GM23338 (cell line): ENCODE results near the gene SLC41A3. TPM values are rescaled to one million over a fixed set of nuclear protein-coding genes. Genes with fewer than 3 reads are reported as not detected.
"Not testable (repeated sequence)": the region's sequence is repeated elsewhere in the genome, so short reads cannot be mapped to it uniquely, and the experiment has no call there.

Source experiments
- ATAC-seq: fragments of 200-7000 bp; cut with Tn5 transposase; 3 replicates; pipeline ENCODE4 v1.9.1; 2020
- DNase-seq: peaks from one replicate; pipeline ENCODE4 v3.0.0-alpha.2; 2015; ENCODE audit warnings: low spot score
- H2AFZ ChIP-seq: fragments of 200-600 bp; sonication (generic); 2 replicates; pipeline ENCODE4 v1.8.0; 2016; ENCODE audit warnings: antibody characterized with exemption, mild to moderate bottlenecking, moderate library complexity
- H3F3A ChIP-seq: fragments of 200-600 bp; sonication (generic); replicated peaks from 2 replicates; pipeline ENCODE4 v1.8.0; 2017; ENCODE audit warnings: antibody characterized with exemption, mixed run types, low read depth
- H3K27ac ChIP-seq: fragments of 200-600 bp; sonication (generic); 2 replicates; pipeline ENCODE4 v1.6.1; 2016; ENCODE audit warnings: low read depth
- H3K27me3 ChIP-seq: fragments of 200-600 bp; sonication (generic); 2 replicates; pipeline ENCODE4 v1.8.0; 2016; ENCODE audit warnings: mild to moderate bottlenecking, mixed run types, moderate library complexity; ENCODE audit not compliant: insufficient read depth
- H3K36me3 ChIP-seq: fragments of 200-600 bp; sonication (generic); 2 replicates; pipeline ENCODE4 v1.8.0; 2016; ENCODE audit warnings: mild to moderate bottlenecking; ENCODE audit not compliant: insufficient read depth
- H3K4me1 ChIP-seq: fragments of 200-600 bp; sonication (generic); 2 replicates; pipeline ENCODE4 v1.8.0; 2016; ENCODE audit warnings: mild to moderate bottlenecking, moderate library complexity; ENCODE audit not compliant: insufficient read depth
- H3K4me2 ChIP-seq: fragments of 200-600 bp; sonication (generic); 2 replicates; pipeline ENCODE4 v1.7.1; 2017; ENCODE audit warnings: mixed run types
- H3K4me3 ChIP-seq: fragments of 200-600 bp; sonication (generic); 2 replicates; pipeline ENCODE4 v1.6.1; 2016; ENCODE audit warnings: mixed run types
- H3K79me2 ChIP-seq: fragments of 200-600 bp; sonication (generic); replicated peaks from 2 replicates; pipeline ENCODE4 v1.8.0; 2017; ENCODE audit warnings: mild to moderate bottlenecking; ENCODE audit not compliant: insufficient read depth
- H3K9me2 ChIP-seq: fragments of 200-600 bp; sonication (generic); 2 replicates; pipeline ENCODE4 v1.8.0; 2017; ENCODE audit not compliant: insufficient read depth
- H4K20me1 ChIP-seq: fragments of 200-600 bp; sonication (generic); replicated peaks from 2 replicates; pipeline ENCODE4 v1.8.0; 2017; ENCODE audit warnings: mild to moderate bottlenecking; ENCODE audit not compliant: insufficient read depth
- H3K27ac Mint-ChIP-seq: 2 replicates; pipeline ENCODE4 v1.8.0; 2020; ENCODE audit warnings: inconsistent platforms, mild to moderate bottlenecking, moderate library complexity, mixed read lengths
- H3K27me3 Mint-ChIP-seq: 3 replicates; pipeline ENCODE4 v1.8.0; 2022; ENCODE audit warnings: low read depth, mild to moderate bottlenecking, moderate library complexity, mixed read lengths, inconsistent platforms; ENCODE audit not compliant: insufficient read depth, poor library complexity
- H3K36me3 Mint-ChIP-seq: 3 replicates; pipeline ENCODE4 v1.8.0; 2021; ENCODE audit warnings: low read depth, mild to moderate bottlenecking, inconsistent platforms, moderate library complexity, mixed read lengths
- H3K4me1 Mint-ChIP-seq: 3 replicates; pipeline ENCODE4 v1.8.0; 2020; ENCODE audit warnings: mild to moderate bottlenecking, inconsistent platforms, mixed read lengths
- H3K4me3 Mint-ChIP-seq: 3 replicates; pipeline ENCODE4 v1.8.0; 2021; ENCODE audit warnings: moderate library complexity, mild to moderate bottlenecking, inconsistent platforms, mixed read lengths
- H3K9me3 Mint-ChIP-seq: 3 replicates; pipeline ENCODE4 v1.8.0; 2020; ENCODE audit warnings: moderate library complexity, mild to moderate bottlenecking, inconsistent platforms, mixed read lengths
- CTCF ChIP-seq, 2 experiments: fragments of 200-600 bp in 1 of 2; sonication (generic) in 1 of 2; conservative IDR thresholded peaks; 2 replicates each; pipeline versions ENCODE4 v1.5.1 to v1.6.1; 2016 to 2017; ENCODE audit warnings: antibody characterized with exemption in 2 of 2, low read depth in 2 of 2, mild to moderate bottlenecking in 2 of 2, moderate library complexity in 1 of 2
- JUNB ChIP-seq: IDR thresholded peaks from one replicate; pipeline ENCODE4 v1.6.1; 2016; ENCODE audit warnings: antibody characterized with exemption; ENCODE audit not compliant: unreplicated experiment
- NANOG ChIP-seq: IDR thresholded peaks from 2 replicates; pipeline ENCODE4 v1.6.1; 2016; ENCODE audit warnings: antibody characterized with exemption, borderline replicate concordance
- REST ChIP-seq: IDR thresholded peaks from one replicate; pipeline ENCODE4 v1.6.1; 2018; ENCODE audit warnings: antibody characterized with exemption; ENCODE audit not compliant: unreplicated experiment
- polyA plus RNA-seq: library from polyadenylated mRNA; unstranded; fragments of >200 nt; fragmentation: Nextera tagmentation; extraction: Ambion mirVana; gene quantifications from 2 replicates; pipeline ENCODE4 v1.2.1, GENCODE V29; 2016
- total RNA-seq: library from RNA; depleted of rRNA; stranded (reverse); fragments of >200 nt; shearing (Covaris generic); gene quantifications from 2 replicates; pipeline ENCODE4 v1.2.3, GENCODE V29; 2014

The SLC41A3 gene
- total and polyA plus RNA-seq, 2 experiments from 2014 or later = 12.1 to 29.8 TPM

- Histone ChIP-seq H3K9me2 (no peaks in the 10 kb centered on the region), H3K27ac (no peak overlapping the region), H3K36me3 (no peaks in the 10 kb centered on the region; the same call in 1 of the 2 replicates), H3K4me2 (no peak overlapping the region), H3K4me1 (no peaks in the 10 kb centered on the region), H2AFZ (no peak overlapping the region), H3K4me3 (no peak overlapping the region), H4K20me1 (no peaks in the 10 kb centered on the region), H3K79me2 (no peaks in the 10 kb centered on the region), H3F3A (no peaks in the 10 kb centered on the region), H3K27me3 (no peaks in the 10 kb centered on the region)
- Mint-ChIP-seq H3K36me3 (peaks cover 23% of the 10 kb centered on the region), H3K27me3 (no peaks in the 10 kb centered on the region), H3K9me3 (peaks cover 51% of the 10 kb centered on the region), H3K4me3 (no peak overlapping the region), H3K27ac (no peak overlapping the region), H3K4me1 (no peaks in the 10 kb centered on the region; the same call in 2 of the 3 replicates)
- TF ChIP-seq CTCF (conservative IDR thresholded peaks at IDR 0.05; ENCODE audit: low read depth in 2 of 2) = no peak
- TF ChIP-seq REST = no peak
- TF ChIP-seq NANOG = no peak
- no peak for TF ChIP-seq JUNB
- ATAC-seq (no peak), DNase-seq (no peak)
Measured at GRCh38 chr3:126097801-126098200, 13.9 kb upstream of the SLC41A3 start.

- not testable (repeated sequence) for H2AFZ ChIP-seq, H3K4me1 Mint-ChIP-seq, H3K27me3 ChIP-seq, H3F3A ChIP-seq, H3K4me2 ChIP-seq, H3K4me1 ChIP-seq, ATAC-seq, H3K27ac ChIP-seq, H3K79me2 ChIP-seq, H3K9me2 ChIP-seq, H3K4me3 Mint-ChIP-seq, H3K36me3 ChIP-seq, H3K4me3 ChIP-seq, H3K27ac Mint-ChIP-seq, H3K27me3 Mint-ChIP-seq, H4K20me1 ChIP-seq, DNase-seq
- Mint-ChIP-seq H3K36me3 (peaks cover 38% of the 10 kb centered on the region), H3K9me3 (peaks cover 66% of the 10 kb centered on the region)
Measured at GRCh38 chr3:126096274-126096673, 12.3 kb upstream of the SLC41A3 start.

- H3K4me2 ChIP-seq, ATAC-seq, DNase-seq, H3F3A ChIP-seq, H3K4me1 ChIP-seq, H3K4me3 Mint-ChIP-seq, H3K36me3 ChIP-seq, H3K4me1 Mint-ChIP-seq, H3K27ac Mint-ChIP-seq, H3K9me2 ChIP-seq, H3K27me3 Mint-ChIP-seq, H3K4me3 ChIP-seq, H3K27me3 ChIP-seq, H3K79me2 ChIP-seq, H4K20me1 ChIP-seq, H3K27ac ChIP-seq, H2AFZ ChIP-seq: not testable (repeated sequence)
- H3K36me3 Mint-ChIP-seq = peaks cover 51% of the 10 kb centered on the region
- peaks cover 89% of the 10 kb centered on the region for H3K9me3 Mint-ChIP-seq
Measured at GRCh38 chr3:126092128-126092527, 8.2 kb upstream of the SLC41A3 start.
